HG03342 (cell line): ENCODE data around the gene TAOK1.
"Not testable (repeated sequence)": the region's sequence is repeated elsewhere in the genome, so short reads cannot be mapped to it uniquely, and the experiment has no call there.

Experiments
- ATAC-seq: cut with Tn5 transposase; IDR thresholded peaks from one replicate; pipeline ENCODE4 v1.9.1; 2021; ENCODE audit warnings: mild to moderate bottlenecking, moderate library complexity; ENCODE audit not compliant: unreplicated experiment

The TAOK1 gene

GRCh38 chr17:29533976-29534375, 143.8 kb downstream of the TAOK1 start:
- no peak for ATAC-seq

DNA sequence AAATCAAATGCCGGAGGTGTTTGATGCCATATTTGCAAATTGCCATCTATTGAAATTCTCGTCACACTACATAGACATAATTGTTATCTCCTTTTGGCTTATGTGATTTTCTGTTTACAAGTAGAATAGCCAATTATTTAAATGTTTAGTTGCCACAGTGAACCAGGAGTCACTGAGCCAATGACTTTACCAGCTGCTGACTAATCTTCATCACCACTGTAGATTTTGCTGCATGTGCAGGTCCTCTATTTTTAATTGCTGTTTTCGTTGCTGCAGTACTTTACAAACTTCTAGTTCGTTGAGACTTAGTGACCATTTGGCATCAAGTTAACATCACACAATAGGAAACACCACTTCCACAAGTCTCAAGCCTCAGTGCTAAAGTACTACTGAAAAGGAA, 153.9 kb downstream of the TAOK1 start:
- no peak for ATAC-seq

DNA sequence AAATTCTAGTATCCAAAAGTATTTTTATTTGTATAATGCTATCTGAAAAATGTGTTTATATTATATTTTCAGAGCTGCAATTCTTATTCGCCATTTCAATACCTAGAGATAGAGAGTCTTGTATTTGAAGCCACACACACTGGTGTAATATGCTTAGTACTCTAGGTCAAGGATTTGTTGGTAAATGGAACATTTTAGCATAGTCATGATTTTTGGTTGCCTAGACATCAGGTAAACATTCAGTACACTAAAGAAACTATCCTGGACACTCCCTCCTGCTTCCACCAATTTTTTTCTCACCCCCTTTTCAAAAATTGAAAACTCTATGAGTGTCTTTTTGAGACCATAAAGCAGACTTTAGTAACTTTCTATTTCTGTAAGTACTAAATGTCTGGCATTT, 155.9 kb downstream of the TAOK1 start:
- ATAC-seq: no peak

DNA sequence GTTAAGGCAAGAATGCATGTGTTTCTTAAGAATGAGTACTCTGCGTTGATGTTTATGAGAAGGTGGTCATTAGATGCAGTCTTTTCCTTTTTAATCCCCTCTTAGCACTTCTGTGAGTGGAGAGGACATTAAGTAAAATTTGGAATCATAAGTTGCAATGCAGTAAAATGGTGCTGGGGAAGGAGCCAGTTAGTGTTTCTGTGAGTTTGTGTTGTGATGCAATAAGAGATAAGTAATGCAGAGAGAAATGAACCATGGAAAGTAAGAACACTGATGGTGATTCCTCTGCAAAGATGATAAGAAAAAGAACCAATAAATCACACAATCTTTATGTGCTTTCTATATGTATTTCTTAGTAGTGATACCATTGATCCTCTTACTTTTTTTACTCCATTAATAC, 156.7 kb downstream of the TAOK1 start:
- no peak for ATAC-seq

GRCh38 chr17:29549177-29549923, 159.2 kb downstream of the TAOK1 start:
- no peak for ATAC-seq

DNA sequence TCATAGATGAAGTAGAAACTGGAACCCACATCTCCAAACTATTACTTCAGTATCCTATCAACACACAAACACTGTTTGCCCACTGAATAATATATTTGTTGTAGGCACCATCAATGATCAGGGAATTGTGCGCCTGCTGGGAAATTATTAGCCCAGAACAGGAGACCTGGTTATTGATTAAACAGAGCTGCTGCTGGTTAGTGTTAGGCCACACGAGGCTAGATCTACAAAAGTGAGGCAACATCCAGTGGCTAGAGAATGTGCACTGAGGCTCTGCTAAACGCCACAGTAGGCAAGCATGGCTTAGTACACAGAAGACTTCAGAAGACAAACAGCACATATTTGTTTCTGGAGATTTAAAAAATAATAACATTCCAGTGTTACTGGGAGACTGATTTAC, 165.7 kb downstream of the TAOK1 start:
- ATAC-seq: no peak

DNA sequence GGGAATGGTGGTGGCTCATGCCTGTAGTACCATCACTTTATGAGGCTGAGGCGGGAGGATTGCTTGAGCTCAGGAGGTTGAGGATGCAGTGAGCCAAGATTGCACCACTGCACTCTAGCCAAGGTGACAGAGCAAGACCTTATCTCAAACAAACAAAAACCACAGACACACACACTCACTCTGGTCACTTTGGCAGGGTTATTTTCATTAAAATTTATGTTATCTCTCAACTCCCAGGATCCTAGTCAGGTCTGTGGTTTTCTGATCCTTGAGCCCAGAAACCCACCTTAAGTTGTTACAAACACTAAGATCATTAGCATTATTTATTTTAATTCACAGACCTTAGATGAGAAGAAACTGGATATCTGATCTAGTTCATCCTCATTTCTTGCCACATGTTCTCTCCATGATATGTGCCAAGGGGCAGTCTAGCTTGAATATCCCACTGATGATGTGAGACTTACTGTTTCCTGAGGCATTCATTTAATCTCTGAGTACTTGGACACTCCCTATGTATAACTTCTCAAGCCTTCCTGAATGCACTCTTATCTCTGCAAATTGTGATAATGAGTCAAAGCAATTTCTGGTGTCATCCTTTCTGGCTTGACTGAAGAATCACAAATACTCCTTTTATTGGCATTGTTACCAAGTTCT, 167.0 kb downstream of the TAOK1 start:
- no peak for ATAC-seq

DNA sequence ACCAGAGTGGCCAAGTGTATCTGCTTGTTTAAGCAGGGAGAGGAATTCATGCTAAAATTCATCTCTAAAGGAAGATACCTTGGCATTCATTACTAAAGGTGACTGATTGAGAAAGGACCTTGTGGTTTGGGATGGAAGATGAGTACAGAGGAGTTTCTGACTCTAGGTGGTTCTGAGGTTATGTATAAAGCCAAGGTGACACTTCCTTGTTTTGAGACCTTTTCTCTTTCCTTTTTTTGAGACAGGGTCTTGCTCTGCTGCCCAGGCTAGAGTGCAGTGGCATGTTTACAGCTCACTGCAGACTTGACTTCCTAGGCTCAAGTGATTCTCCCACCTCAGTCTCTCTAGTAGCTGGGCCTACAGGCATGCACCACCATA, 167.6 kb downstream of the TAOK1 start:
- no peak for ATAC-seq

DNA sequence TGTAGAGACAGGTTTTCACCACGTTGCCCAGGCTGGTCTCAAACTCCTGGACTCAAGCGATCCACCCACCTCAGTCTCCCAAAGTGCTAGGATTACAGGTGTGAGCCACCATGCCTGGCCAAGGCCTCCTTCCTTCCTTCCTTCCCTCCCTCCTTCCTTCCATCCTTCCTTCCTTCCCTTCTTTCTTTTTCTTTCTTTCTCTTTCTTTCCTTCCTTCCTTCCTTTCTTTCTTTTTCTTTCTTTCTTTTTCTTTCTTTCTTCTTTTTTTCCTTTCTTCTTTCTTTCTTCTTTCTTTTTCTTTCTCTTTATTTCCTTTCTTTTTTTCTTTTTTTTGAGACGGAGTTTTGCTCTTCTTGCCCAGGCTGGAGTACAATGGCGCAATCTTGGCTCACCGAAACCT, 168.0 kb downstream of the TAOK1 start:
- not testable (repeated sequence) for ATAC-seq

DNA sequence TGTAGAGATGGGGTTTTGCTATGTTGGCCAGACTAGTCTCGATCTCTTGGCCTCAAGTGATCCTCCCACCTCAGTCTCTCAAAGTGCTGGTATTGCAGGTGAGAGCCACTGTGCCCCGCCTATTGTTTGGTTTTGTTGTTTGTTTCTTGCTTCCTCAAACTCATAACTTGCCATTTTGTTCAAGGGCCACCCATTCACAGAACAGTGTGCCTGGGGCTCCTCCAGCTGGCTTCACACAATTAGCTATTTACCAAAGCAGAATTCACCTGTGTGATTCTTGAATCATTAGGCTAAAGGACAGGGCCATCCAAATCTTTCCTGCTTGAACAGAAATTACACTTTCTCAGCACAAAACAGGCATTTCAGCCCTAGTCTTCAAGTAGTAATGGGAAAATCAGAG, 169.5 kb downstream of the TAOK1 start:
- ATAC-seq: no peak

GRCh38 chr17:29560316-29560715, 170.2 kb downstream of the TAOK1 start:
- no peak for ATAC-seq

- no peak for ATAC-seq
These were observed 171.7 kb downstream of the TAOK1 start for GRCh38 chr17:29561554-29562517.

- ATAC-seq: no peak
These were observed 172.5 kb downstream of the TAOK1 start for GRCh38 chr17:29562615-29563014.

DNA sequence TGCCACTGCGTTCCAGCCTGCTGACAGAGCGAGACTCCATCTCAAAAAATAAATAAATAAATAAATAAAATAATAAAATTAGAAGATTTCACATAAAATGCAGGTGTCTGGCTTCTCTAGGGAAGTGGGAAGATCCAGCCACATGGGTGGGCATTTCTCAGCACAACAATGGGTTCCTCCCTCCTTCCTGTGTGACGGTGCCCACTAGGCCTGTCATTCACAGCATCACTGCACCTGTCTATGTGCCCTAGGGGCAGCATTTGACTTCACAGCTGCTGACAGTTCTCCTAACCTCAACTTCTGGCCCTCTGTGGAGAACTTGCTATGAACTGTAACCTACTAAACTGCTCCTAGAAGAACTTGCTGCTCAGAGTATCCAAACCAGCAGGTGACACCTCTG, 173.7 kb downstream of the TAOK1 start:
- ATAC-seq: no peak

- no peak for ATAC-seq
These were observed 175.7 kb downstream of the TAOK1 start for GRCh38 chr17:29565643-29566472.

DNA sequence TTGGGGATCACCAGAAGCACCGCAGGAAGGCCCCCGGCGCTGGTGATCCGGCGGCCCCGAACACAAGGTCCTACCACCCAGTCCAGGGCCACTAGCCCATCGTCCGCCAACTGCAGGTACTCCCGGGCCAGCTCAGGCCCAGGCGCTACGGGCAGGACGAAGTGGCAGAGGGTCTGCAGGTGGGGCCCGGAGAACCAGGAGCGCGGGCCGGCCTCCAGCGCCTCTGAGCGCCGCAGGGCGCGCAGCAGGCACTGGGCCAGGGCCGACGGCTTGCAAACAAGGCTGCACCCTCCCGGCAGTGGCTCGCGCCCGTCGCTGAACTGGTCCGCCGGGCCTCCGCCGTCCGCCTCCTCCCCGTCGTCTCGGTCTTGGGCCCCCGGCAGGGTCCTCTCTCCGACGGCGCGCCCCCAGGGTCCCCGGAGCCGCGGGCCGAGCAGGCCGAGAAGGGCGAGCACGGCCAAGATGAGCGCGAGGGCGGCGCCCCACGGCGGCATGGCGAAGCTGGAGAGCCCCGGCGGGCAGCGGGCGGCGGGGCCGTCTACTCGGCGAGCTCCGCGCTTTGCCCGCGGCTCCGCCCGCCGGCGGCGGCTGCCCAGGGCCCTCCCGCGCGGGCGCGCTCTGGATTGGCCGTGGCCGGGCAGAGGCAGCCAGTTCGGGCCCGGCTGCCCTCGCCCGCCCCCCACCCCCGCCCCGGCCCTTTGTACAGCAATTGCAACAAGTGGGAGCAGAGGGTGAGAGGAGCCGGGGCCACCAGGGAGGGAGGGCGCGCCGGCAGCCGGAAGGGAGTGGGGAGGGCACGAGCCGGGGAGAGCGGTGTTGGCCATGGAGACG, 176.5 kb downstream of the TAOK1 start, which contains the start of gene ABHD15:
ABHD15 (minus strand) TSS at position 565 of the 831 bp plus-strand sequence; CDS start at position 494, 71 bp downstream.
- ATAC-seq: no peak

DNA sequence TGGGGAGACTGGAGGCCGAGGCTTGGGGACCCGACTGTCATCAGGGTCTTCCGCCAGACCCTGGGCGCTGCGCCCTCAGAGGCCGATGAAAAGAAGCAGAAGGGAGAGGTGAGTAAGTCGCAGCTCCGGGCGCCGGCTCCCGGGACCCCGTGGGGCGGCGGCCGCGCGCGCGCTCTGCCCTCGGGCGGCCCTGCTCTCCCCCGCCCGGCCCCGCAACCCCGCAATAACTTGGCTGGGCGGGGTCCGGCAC, 177.1 kb downstream of the TAOK1 start:
- ATAC-seq: no peak

DNA sequence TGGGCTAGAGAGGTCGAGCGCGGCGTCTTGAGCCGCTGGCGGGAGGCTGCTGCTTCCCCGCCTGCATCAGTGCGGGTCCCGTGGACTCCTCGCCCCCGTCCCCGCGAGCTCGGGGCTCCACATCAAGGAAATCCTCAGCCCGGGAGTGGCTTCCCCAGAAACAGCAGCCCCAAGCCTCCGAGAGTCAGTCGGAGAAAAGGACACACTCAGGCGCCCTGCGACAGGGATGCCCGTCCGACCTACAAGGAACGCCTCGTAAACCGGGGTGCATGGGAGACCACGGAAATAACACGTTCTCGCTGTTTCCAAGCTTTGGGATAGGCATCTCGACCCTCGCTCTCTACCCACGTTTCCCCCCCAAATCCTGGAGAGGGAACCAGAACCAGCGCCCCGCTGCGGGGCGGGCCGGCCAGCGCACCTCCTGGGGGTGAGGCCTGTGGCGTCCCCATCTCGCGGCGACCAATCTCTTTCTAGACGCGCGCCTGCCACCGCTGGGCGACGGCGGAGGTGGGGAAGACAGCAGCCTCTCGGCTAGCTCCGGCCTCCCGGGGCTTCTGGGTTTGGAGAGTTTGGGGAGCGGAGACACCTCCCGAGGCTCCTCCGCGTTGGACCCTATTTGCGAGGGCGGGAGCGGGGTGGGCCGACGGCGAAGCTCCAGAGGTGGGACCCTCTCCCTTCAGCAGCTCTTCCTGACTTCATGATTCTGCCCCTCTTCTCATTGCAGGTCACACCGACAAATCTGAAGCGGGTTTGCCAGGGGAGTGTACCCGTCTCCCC, 177.6 kb downstream of the TAOK1 start:
- peak; percentile 41 for ATAC-seq
